HCT116 (cell line): ENCODE measurements around the gene SLC39A10.

Experiments
- ELF1 ChIP-seq: IDR thresholded peaks from 2 replicates; pipeline ENCODE4 v1.6.1; 2012; ENCODE audit warnings: low read depth, borderline replicate concordance
- EZH2 ChIP-seq: fragments of 200-600 bp; sonication (generic); IDR thresholded peaks from 2 replicates; pipeline ENCODE4 v1.6.1; 2017; ENCODE audit warnings: antibody characterized with exemption, mixed run types
- EZH2phosphoT487 ChIP-seq: fragments of 200-600 bp; IDR thresholded peaks from 2 replicates; pipeline ENCODE4 v1.6.1; 2018; ENCODE audit warnings: antibody characterized with exemption, borderline replicate concordance
- POLR2A ChIP-seq: IDR thresholded peaks from 2 replicates; pipeline ENCODE4 v1.7.0; 2011; ENCODE audit warnings: borderline replicate concordance; ENCODE audit not compliant: insufficient read depth, insufficient read length; ENCODE audit errors: extremely low read depth
- POLR2AphosphoS5 ChIP-seq: IDR thresholded peaks from 2 replicates; pipeline ENCODE4 v1.6.1; 2011; ENCODE audit warnings: mild to moderate bottlenecking, low read depth, low read length, moderate library complexity
- SP1 ChIP-seq: IDR thresholded peaks from 2 replicates; pipeline ENCODE4 v1.6.1; 2012; ENCODE audit warnings: low read depth
- TF ChIP-seq, protein P1 (sequence below): IDR thresholded peaks from 2 replicates; pipeline ENCODE4 v1.6.1; 2011; ENCODE audit warnings: mild to moderate bottlenecking, low read length, moderate library complexity; ENCODE audit not compliant: insufficient replicate concordance; ENCODE audit errors: extremely low read depth
- TF ChIP-seq, protein P2 (sequence below), 3 experiments: fragments of 200-600 bp in 1 of 3; sonication (generic) in 1 of 3; IDR thresholded peaks in 2 of 3; conservative IDR thresholded peaks in 1 of 3; 2 replicates each; pipeline ENCODE4 v1.5.1; 2012 to 2017; ENCODE audit warnings: low read depth in 2 of 3, low read length in 2 of 3, antibody characterized with exemption in 1 of 3, borderline replicate concordance in 1 of 3, control low read depth in 1 of 3, mild to moderate bottlenecking in 1 of 3, mixed read lengths in 1 of 3, mixed run types in 1 of 3, moderate library complexity in 1 of 3; ENCODE audit not compliant: insufficient read depth in 1 of 3
- TF ChIP-seq, protein P3 (sequence below): IDR thresholded peaks from 2 replicates; pipeline ENCODE4 v1.6.1; 2012; ENCODE audit warnings: low read depth
- TF ChIP-seq, protein P4 (sequence below): IDR thresholded peaks from 2 replicates; pipeline ENCODE4 v1.6.1; 2012
- TF ChIP-seq, protein P5 (sequence below): IDR thresholded peaks from 2 replicates; pipeline ENCODE4 v1.6.1; 2012

DNA sequence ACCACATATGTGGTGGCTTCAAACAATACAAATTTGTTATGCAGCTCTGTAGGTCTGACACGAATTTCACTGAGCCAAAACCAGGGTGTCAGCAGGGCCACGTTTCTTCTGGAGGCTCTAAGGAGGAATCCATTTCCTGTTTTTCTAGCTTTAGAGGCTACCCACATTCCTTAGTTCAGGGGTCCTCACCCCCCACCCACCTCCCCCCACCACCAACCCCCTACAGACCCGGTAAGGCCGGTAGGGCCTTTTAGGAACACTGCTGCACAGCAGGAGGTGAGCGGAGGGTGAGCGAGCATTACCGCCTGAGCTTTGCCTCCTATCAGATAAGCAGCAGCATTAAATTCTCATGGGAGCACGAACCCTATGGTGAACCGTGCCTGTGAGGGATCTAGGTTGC, 10.6 kb upstream of the SLC39A10 start:
- no peak for TF ChIP-seq EZH2phosphoT487
- TF ChIP-seq, protein P1, sequence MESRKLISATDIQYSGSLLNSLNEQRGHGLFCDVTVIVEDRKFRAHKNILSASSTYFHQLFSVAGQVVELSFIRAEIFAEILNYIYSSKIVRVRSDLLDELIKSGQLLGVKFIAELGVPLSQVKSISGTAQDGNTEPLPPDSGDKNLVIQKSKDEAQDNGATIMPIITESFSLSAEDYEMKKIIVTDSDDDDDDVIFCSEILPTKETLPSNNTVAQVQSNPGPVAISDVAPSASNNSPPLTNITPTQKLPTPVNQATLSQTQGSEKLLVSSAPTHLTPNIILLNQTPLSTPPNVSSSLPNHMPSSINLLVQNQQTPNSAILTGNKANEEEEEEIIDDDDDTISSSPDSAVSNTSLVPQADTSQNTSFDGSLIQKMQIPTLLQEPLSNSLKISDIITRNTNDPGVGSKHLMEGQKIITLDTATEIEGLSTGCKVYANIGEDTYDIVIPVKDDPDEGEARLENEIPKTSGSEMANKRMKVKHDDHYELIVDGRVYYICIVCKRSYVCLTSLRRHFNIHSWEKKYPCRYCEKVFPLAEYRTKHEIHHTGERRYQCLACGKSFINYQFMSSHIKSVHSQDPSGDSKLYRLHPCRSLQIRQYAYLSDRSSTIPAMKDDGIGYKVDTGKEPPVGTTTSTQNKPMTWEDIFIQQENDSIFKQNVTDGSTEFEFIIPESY, result no peak
- TF ChIP-seq POLR2A, result no peak
- TF ChIP-seq, protein P2, sequence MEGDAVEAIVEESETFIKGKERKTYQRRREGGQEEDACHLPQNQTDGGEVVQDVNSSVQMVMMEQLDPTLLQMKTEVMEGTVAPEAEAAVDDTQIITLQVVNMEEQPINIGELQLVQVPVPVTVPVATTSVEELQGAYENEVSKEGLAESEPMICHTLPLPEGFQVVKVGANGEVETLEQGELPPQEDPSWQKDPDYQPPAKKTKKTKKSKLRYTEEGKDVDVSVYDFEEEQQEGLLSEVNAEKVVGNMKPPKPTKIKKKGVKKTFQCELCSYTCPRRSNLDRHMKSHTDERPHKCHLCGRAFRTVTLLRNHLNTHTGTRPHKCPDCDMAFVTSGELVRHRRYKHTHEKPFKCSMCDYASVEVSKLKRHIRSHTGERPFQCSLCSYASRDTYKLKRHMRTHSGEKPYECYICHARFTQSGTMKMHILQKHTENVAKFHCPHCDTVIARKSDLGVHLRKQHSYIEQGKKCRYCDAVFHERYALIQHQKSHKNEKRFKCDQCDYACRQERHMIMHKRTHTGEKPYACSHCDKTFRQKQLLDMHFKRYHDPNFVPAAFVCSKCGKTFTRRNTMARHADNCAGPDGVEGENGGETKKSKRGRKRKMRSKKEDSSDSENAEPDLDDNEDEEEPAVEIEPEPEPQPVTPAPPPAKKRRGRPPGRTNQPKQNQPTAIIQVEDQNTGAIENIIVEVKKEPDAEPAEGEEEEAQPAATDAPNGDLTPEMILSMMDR (IDR thresholded peaks at IDR 0.05 in 2 of 3, conservative IDR thresholded peaks at IDR 0.05 in 1 of 3; ENCODE audit: borderline replicate concordance in 1 of 3, insufficient read depth in 1 of 3, low read depth in 2 of 3, low read length in 2 of 3), result no peak
- TF ChIP-seq POLR2AphosphoS5, result no peak
- TF ChIP-seq, protein P3, sequence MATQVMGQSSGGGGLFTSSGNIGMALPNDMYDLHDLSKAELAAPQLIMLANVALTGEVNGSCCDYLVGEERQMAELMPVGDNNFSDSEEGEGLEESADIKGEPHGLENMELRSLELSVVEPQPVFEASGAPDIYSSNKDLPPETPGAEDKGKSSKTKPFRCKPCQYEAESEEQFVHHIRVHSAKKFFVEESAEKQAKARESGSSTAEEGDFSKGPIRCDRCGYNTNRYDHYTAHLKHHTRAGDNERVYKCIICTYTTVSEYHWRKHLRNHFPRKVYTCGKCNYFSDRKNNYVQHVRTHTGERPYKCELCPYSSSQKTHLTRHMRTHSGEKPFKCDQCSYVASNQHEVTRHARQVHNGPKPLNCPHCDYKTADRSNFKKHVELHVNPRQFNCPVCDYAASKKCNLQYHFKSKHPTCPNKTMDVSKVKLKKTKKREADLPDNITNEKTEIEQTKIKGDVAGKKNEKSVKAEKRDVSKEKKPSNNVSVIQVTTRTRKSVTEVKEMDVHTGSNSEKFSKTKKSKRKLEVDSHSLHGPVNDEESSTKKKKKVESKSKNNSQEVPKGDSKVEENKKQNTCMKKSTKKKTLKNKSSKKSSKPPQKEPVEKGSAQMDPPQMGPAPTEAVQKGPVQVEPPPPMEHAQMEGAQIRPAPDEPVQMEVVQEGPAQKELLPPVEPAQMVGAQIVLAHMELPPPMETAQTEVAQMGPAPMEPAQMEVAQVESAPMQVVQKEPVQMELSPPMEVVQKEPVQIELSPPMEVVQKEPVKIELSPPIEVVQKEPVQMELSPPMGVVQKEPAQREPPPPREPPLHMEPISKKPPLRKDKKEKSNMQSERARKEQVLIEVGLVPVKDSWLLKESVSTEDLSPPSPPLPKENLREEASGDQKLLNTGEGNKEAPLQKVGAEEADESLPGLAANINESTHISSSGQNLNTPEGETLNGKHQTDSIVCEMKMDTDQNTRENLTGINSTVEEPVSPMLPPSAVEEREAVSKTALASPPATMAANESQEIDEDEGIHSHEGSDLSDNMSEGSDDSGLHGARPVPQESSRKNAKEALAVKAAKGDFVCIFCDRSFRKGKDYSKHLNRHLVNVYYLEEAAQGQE, result no peak
- TF ChIP-seq EZH2, result no peak
- no peak for TF ChIP-seq SP1
- TF ChIP-seq, protein P4, sequence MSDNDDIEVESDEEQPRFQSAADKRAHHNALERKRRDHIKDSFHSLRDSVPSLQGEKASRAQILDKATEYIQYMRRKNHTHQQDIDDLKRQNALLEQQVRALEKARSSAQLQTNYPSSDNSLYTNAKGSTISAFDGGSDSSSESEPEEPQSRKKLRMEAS, result no peak
- no peak for TF ChIP-seq ELF1
- TF ChIP-seq, protein P5, sequence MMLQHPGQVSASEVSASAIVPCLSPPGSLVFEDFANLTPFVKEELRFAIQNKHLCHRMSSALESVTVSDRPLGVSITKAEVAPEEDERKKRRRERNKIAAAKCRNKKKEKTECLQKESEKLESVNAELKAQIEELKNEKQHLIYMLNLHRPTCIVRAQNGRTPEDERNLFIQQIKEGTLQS, result no peak
